PC-3 (cell line): ENCODE measurements around the gene CRTC3.
"Not testable (repeated sequence)": the region's sequence is repeated elsewhere in the genome, so short reads cannot be mapped to it uniquely, and the experiment has no call there.

Source experiments
- EZH2phosphoT487 ChIP-seq: fragments of 300-600 bp; sonication (generic); IDR thresholded peaks from 2 replicates; pipeline ENCODE4 v1.6.1; 2018; ENCODE audit warnings: mild to moderate bottlenecking, antibody characterized with exemption, low read length, borderline replicate concordance
- TF ChIP-seq, protein P1 (sequence below): fragments of 300-600 bp; sonication (generic); conservative IDR thresholded peaks from 2 replicates; pipeline ENCODE4 v1.5.1; 2017; ENCODE audit warnings: antibody characterized with exemption, low read depth, mild to moderate bottlenecking, low read length

DNA sequence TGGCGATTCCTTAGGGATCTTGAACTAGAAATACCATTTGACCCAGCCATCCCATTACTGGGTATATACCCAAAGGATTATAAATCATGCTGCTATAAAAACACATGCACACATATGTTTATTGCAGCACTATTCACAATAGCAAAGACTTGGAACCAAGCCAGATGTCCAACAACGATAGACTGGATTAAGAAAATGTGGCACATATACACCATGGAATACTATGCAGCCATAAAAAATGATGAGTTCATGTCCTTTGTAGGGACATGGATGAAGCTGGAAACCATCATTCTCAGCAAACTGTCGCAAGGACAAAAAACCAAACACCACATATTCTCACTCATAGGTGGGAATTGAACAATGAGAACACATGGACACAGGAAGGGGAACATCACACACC lies 107.3 kb downstream of the CRTC3 start:
- TF ChIP-seq, protein P1, sequence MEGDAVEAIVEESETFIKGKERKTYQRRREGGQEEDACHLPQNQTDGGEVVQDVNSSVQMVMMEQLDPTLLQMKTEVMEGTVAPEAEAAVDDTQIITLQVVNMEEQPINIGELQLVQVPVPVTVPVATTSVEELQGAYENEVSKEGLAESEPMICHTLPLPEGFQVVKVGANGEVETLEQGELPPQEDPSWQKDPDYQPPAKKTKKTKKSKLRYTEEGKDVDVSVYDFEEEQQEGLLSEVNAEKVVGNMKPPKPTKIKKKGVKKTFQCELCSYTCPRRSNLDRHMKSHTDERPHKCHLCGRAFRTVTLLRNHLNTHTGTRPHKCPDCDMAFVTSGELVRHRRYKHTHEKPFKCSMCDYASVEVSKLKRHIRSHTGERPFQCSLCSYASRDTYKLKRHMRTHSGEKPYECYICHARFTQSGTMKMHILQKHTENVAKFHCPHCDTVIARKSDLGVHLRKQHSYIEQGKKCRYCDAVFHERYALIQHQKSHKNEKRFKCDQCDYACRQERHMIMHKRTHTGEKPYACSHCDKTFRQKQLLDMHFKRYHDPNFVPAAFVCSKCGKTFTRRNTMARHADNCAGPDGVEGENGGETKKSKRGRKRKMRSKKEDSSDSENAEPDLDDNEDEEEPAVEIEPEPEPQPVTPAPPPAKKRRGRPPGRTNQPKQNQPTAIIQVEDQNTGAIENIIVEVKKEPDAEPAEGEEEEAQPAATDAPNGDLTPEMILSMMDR, result not testable (repeated sequence)
- TF ChIP-seq EZH2phosphoT487, result not testable (repeated sequence)
